Smooth muscle cell (in vitro differentiated cells): ENCODE measurements around the gene SPINT3. TPM values are rescaled to one million over a fixed set of nuclear protein-coding genes. Genes with fewer than 3 reads are reported as not detected.

Experiments
- DNase-seq: peaks from one replicate; lab custom pipeline; 2025; ENCODE audit not compliant: unreplicated experiment; lab: John Stamatoyannopoulos, UW
- H2AFZ ChIP-seq: fragments of 200-600 bp; sonication (generic); 2 replicates; pipeline ENCODE4 v1.6.0; 2016; ENCODE audit warnings: antibody characterized with exemption, low read depth, mild to moderate bottlenecking
- H3F3A ChIP-seq: fragments of 200-600 bp; sonication (generic); 2 replicates; pipeline ENCODE4 v1.6.0; 2017; ENCODE audit warnings: antibody characterized with exemption, low read depth
- H3K27ac ChIP-seq: fragments of 200-600 bp; sonication (generic); 2 replicates; pipeline ENCODE4 v1.5.1; 2016; ENCODE audit warnings: low read depth, mild to moderate bottlenecking
- H3K27me3 ChIP-seq: fragments of 200-600 bp; sonication (generic); 2 replicates; pipeline ENCODE4 v1.6.1; 2016; ENCODE audit warnings: low read depth, mild to moderate bottlenecking
- H3K36me3 ChIP-seq: fragments of 200-600 bp; sonication (generic); 2 replicates; pipeline ENCODE4 v1.5.1; 2016; ENCODE audit warnings: low read depth
- H3K4me1 ChIP-seq: fragments of 200-600 bp; sonication (generic); 2 replicates; pipeline ENCODE4 v1.5.1; 2016; ENCODE audit warnings: low read depth
- H3K4me2 ChIP-seq: fragments of 200-600 bp; sonication (generic); 2 replicates; pipeline ENCODE4 v1.6.0; 2016; ENCODE audit warnings: mild to moderate bottlenecking
- H3K4me3 ChIP-seq: fragments of 200-600 bp; sonication (generic); 2 replicates; pipeline ENCODE4 v1.5.1; 2016; ENCODE audit warnings: mild to moderate bottlenecking
- H3K79me2 ChIP-seq: fragments of 200-600 bp; sonication (generic); 2 replicates; pipeline ENCODE4 v1.6.0; 2016; ENCODE audit warnings: low read depth, mild to moderate bottlenecking
- H3K9ac ChIP-seq: fragments of 200-600 bp; sonication (generic); 2 replicates; pipeline ENCODE4 v1.6.0; 2016; ENCODE audit warnings: low read depth
- H3K9me3 ChIP-seq: fragments of 200-600 bp; sonication (generic); replicated peaks from 2 replicates; pipeline ENCODE4 v1.5.1; 2016; ENCODE audit warnings: low read depth
- H4K20me1 ChIP-seq: fragments of 200-600 bp; sonication (generic); 2 replicates; pipeline ENCODE4 v1.6.0; 2016; ENCODE audit warnings: low read depth
- CTCF ChIP-seq: fragments of 200-600 bp; sonication (generic); IDR thresholded peaks from 2 replicates; pipeline ENCODE4 v1.5.1; 2017; ENCODE audit warnings: borderline replicate concordance, mild to moderate bottlenecking, antibody characterized with exemption; ENCODE audit not compliant: insufficient read depth, poor library complexity, severe bottlenecking
- WGBS: methylation state at CpG from one replicate; pipeline ENCODE4 v1.1.7; 2016; ENCODE audit warnings: low lambda C conversion rate; 5-methylcytosine and 5-hydroxymethylcytosine counted together
- polyA plus RNA-seq: library from polyadenylated mRNA; unstranded; fragments of >200 nt; fragmentation: Nextera tagmentation; extraction: Ambion mirVana; gene quantifications from 2 replicates; pipeline ENCODE4 v1.2.1, GENCODE V29; 2016
- total RNA-seq: library from RNA; depleted of rRNA; stranded (reverse); fragments of >200 nt; gene quantifications from 2 replicates; pipeline ENCODE4 v1.2.3, GENCODE V29; 2014

The SPINT3 gene
- total and polyA plus RNA-seq, 2 experiments from 2014 or later, result not detected

- Histone ChIP-seq H3K4me1 (no peaks in the 10 kb centered on the region), H3K79me2 (no peaks in the 10 kb centered on the region), H3K4me2 (no peak overlapping the region), H3K9ac (no peak overlapping the region), H3K36me3 (no peaks in the 10 kb centered on the region), H3K9me3 (no peaks in the 10 kb centered on the region), H4K20me1 (no peaks in the 10 kb centered on the region), H3K4me3 (no peak overlapping the region), H3K27ac (no peak overlapping the region), H3K27me3 (no peaks in the 10 kb centered on the region), H3F3A (no peaks in the 10 kb centered on the region), H2AFZ (no peak overlapping the region)
- 90% methylated on average over 2 of the region's 2 CpGs for WGBS
- DNase-seq, result no peak
- TF ChIP-seq CTCF, result no peak
Observed at GRCh38 chr20:45503403-45503802, 12.0 kb downstream of the SPINT3 start.

- no peak for DNase-seq
Observed at GRCh38 chr20:45502561-45502960, 12.9 kb downstream of the SPINT3 start.

GRCh38 chr20:45501600-45501999, 13.8 kb downstream of the SPINT3 start:
- Histone ChIP-seq H3K27ac (no peak overlapping the region), H3K4me2 (no peak overlapping the region), H3F3A (no peaks in the 10 kb centered on the region), H3K4me3 (no peak overlapping the region), H3K9ac (no peak overlapping the region), H3K36me3 (no peaks in the 10 kb centered on the region), H3K79me2 (no peaks in the 10 kb centered on the region), H2AFZ (no peak overlapping the region), H3K9me3 (no peaks in the 10 kb centered on the region), H4K20me1 (no peaks in the 10 kb centered on the region), H3K4me1 (no peaks in the 10 kb centered on the region), H3K27me3 (no peaks in the 10 kb centered on the region)
- 36% methylated on average over 1 of the region's 1 CpG for WGBS
- TF ChIP-seq CTCF, result no peak
- DNase-seq, result no peak

More at GRCh38 chr20:45502561-45502960, 12.9 kb downstream of the SPINT3 start:
- Histone ChIP-seq H3K4me1 (no peaks in the 10 kb centered on the region), H3K79me2 (no peaks in the 10 kb centered on the region), H2AFZ (no peak overlapping the region), H3K27ac (no peak overlapping the region), H3K9ac (no peak overlapping the region), H3K4me3 (no peak overlapping the region), H3K4me2 (no peak overlapping the region), H3K27me3 (no peaks in the 10 kb centered on the region), H4K20me1 (no peaks in the 10 kb centered on the region), H3F3A (no peaks in the 10 kb centered on the region), H3K36me3 (no peaks in the 10 kb centered on the region), H3K9me3 (no peaks in the 10 kb centered on the region)
- TF ChIP-seq CTCF, result no peak
- 79% methylated on average over 1 of the region's 1 CpG for WGBS

- H3K4me3 ChIP-seq, result no peak overlapping the region
- H4K20me1 ChIP-seq, result no peaks in the 10 kb centered on the region
- TF ChIP-seq CTCF, result no peak
- H3K79me2 ChIP-seq, result no peaks in the 10 kb centered on the region
- no peak for DNase-seq
- WGBS, result 84% methylated on average over 6 of the region's 6 CpGs
- H3K9me3 ChIP-seq, result no peaks in the 10 kb centered on the region
- no peaks in the 10 kb centered on the region for H3K36me3 ChIP-seq
- H3K4me2 ChIP-seq, result no peak overlapping the region
- H3K27me3 ChIP-seq, result peaks cover 5% of the 10 kb centered on the region
- H3K9ac ChIP-seq, result no peak overlapping the region
- no peaks in the 10 kb centered on the region for H3F3A ChIP-seq
- H3K27ac ChIP-seq, result no peak overlapping the region
- no peak overlapping the region for H2AFZ ChIP-seq
- H3K4me1 ChIP-seq, result no peaks in the 10 kb centered on the region
Observed at GRCh38 chr20:45500022-45500421, 15.4 kb downstream of the SPINT3 start.
